ENCODE measurements around the gene MINAR2.

MINAR2 gene, protein sequence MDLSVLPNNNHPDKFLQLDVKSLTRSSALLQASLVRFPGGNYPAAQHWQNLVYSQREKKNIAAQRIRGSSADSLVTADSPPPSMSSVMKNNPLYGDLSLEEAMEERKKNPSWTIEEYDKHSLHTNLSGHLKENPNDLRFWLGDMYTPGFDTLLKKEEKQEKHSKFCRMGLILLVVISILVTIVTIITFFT

DNA sequence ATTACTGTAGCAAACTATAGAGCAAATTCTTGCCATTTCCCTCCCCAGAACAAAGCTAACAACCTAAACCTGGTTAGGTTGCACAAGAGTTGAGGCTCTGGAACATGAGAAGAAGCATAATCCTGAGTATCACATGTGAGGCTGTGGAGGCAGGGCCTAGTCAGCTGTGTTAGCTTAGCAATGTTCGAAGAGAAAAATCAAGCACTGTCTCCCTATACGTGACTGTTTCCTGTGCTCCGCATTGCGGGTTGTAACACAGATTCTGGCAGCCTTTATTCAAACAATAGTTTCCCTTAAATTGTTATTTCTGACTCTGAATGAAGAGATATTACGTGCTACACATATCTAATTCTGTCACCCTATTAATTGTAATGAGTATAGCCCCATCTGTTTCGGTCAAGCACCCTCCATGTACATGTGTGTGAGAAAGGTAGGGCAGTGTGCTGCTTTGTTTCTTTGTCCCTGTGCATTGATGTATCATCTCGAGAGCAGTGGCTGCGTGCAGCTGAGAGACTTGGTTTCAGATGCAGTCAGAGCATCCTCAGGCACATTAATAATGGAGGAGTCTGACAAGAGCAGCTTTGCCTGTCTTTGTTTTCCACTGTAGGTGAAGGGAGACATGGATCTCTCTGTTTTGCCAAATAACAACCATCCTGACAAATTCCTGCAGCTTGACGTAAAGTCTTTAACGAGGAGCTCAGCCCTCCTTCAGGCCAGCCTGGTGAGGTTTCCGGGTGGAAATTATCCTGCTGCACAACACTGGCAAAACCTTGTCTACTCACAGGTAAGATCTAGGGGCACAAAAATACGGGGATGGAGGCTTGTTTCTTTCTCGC, at the start of gene MINAR2:
TSS of gene MINAR2 (plus strand) at position 523 of the 836 bp plus-strand sequence. CDS start at position 620, 97 bp downstream.
- no peak for DNase-seq

DNA sequence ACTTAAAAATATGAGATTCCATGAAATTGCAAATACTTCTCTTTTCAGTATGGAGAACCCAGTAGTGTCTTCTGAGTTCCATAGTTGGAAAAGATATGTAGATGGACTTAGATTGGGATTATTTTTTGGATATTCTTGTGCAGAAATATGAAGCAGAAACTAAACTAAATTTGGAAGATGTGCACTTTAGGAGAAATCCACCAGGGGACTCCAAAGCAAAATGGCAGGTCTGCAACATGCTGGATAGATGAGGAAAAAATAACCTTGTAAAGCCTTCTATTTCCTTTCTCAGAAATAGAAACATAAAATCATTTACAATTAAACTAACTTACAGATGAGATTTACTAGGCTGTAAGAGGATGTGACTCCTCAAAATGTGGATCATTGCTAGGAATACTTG, 49.2 kb upstream of the MINAR2 start:
- no peak for DNase-seq

DNA sequence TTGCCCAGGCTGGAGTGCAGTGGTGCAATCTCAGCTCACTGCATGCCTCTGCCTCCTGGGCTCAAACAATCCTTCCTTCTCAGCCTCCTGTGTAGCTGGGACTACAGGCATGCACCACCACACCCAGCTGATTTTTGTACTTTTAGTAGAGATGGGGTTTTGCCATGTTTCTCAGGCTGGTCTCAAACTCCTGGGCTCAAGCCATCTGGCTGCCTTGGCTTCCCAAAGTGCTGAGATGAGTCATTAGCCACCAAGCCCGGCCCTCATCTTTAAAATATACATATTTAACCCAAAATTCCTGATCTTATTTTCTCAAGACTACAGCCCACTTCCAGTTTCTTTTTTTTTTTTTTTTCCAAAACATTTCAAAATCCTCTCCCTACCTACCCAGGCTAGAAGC, 31.7 kb upstream of the MINAR2 start:
- no peak for DNase-seq

DNA sequence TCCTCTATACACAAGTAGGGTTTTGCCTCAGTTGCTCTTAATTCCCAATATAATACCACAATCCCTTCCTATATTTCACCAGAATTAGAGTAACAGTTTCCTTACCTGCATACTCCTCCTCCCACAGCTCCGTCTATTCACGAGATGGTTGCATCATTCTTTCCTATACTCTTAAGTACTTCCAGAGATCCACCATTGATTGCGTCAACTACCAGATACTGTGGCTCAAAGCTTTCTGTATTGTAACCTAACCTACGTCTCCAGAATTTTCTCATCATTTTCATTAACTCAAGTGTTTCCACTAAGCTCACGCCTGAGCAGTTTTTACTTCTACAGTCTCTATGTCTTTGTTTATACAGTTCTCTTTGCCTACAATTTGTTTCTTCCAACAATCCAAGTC, 31.2 kb upstream of the MINAR2 start:
- DNase-seq: no peak

DNA sequence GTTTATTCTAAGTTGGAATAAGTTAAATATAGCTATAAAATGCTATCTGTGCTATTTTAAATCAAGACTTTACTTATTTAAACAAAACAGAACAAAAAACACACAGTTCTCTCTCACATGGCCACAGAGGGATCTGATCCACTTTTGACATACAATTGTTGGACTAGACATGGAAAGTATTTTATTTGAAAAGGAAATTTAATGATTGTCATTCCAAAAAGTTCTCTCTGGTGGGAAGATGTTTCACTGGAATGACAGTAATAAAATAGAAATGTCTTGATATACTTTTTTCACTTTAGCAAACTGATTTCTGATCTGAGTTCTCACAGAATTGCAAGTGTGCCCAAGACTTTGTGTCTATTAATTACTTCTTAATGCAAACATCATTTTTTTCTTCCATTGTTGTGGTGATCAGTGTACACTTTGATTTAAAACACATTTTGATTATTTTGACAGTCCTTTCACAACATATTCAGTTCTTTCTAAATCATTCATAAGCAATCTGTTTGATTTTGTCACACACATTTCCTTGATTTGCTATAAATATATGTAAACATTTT, 30.1 kb upstream of the MINAR2 start:
- DNase-seq: no peak

DNA sequence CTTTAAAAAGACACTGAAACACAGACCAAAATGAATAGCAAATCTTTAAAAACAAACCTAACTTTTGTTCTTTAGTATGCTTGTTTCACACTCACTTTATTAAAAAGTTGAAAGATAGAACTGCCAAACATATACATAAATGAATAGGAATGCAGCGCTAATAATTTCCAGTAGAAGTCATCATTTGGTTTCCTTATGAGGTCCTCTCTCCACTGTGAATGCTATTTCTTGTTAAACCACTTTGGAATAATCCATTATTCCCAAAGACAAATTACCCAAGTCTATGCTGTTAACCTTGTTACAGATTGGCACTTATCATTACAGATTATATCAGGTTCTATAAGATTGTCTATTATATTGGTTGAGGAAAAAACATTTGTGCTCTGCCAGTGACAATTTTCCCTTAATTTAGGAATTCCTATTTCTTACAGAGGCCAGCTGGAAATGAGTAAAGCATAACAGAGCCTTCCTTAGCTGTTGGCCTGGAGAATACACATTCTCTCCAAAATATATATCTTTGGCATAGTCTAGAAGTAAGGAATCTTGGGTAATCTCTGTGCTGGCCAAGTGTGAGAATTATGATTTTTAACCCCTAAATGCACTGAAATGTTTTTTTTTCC, 29.3 kb upstream of the MINAR2 start:
- DNase-seq: no peak

DNA sequence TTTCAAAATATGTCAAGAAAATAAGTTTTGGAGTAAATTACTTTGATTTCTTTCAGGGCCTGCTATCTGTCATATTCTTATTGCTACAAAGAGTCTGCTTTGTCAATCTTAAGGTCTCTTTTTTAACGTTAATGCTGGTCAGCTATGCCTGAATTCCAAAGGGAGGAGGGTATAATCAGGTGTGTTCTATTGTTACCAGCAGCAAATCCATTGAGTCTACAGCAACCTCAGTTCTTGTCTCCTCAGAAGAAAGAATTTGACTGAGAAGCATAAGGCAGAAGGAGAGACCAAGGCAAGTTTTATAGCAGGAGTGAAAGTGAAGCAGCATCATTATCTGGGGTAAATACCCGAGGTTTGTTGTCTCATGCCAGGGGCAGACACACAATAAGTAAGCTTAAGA, 23.7 kb upstream of the MINAR2 start:
- no peak for DNase-seq

DNA sequence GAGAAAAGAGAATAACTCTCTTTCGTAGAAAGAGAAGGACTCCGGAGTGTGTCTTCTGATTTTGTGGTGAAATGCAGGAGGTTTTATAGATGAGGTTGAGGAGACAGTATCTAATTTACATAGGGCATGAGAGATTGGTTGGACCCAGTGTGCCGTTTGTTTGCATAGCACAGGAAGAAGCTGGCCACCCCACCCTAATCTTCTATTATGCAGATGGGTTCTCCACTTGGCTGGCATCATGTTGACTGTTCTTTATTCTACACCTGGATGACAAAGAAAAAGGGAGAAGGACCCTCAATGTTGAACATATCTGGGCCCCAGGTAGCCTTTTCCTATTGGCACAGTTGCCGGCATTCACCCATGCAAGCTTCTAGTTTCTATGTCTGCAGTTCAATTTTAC, 23.2 kb upstream of the MINAR2 start:
- no peak for DNase-seq

DNA sequence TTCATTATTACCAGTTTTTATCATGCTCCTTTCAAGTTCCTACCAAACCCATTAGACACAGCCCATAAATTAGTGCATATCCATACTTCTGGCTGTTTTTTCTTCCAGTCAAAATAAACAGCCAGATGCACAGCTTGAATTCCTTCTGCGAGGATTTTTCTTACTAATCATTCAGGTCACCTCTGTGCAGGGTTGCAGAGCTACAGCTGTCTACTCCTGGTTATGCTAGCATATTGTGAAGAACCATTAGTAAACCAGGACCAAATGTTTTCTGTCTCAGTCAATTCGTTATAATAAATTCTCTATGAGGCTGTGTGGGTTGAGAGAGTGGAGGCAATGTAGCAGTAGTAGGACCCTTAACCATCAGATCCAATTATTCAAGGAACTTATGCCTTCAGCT, 8.1 kb upstream of the MINAR2 start:
- no peak for DNase-seq

DNA sequence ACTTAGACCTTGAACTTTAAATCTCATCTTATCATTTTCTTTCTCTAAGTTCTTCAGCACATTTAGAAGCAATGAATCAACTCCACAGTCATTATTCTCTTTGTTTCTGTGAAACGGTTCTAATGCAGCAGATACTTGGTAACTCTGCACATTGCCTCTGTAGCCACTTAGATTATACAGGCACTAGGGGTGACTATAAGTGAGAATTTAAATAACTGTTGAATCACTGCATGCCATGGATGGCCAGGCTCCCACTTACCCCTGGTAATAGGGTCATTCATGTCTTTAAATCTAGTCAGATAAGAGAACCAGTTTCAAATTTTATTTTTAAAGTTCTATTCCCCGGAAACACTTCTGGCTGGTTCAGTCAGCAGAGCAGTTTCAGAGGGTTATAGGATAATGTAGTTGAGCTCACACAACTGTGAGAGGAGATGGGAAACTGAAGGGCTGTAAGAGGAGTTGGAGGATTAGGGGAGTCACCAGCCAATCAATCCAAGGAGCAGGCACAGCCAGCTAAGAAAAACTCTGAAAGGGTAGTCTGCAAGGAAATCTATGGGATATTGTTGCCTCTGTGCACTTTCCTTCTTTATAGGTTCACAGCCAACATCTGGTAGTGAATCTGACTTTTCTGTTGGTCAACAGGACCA, 4.2 kb upstream of the MINAR2 start:
- no peak for DNase-seq

DNA sequence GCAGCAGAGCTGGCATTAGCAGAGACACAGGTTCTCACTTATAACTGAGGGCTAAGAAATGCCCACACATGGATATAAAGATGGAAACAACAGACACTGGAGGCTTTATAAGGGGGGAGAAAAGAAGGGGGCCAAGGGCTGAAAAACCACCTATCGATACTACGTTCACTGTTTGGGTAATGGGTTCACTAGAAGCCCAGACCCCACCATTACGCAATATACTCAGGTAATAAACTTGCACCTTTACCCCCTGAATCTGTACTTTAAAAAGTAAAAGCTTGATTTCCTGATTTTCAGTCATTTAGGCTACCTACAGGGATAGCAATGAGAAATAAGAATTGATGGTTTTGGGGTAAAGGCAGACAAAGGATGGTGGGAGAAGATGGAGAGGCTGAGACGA, 1.9 kb upstream of the MINAR2 start:
- DNase-seq: no peak

DNA sequence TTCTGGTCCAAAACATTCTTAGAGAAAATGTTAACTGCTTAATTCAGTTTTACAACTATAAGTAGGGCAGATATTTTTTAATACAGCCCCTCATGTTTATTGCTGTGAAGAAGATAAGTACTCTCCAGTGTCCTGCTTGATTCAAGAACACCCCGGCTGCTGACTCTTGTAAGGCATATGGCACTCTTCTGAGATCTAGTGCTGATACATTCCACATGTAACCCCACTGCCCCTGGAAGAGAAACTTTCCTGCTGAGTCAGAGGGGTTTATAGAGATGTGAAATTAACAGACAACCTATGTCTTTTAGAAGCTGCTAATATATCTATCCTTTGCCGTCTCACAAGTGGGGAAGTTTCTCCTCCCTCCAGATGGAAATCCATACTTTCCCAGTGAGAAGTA, 1.0 kb upstream of the MINAR2 start:
- no peak for DNase-seq

DNA sequence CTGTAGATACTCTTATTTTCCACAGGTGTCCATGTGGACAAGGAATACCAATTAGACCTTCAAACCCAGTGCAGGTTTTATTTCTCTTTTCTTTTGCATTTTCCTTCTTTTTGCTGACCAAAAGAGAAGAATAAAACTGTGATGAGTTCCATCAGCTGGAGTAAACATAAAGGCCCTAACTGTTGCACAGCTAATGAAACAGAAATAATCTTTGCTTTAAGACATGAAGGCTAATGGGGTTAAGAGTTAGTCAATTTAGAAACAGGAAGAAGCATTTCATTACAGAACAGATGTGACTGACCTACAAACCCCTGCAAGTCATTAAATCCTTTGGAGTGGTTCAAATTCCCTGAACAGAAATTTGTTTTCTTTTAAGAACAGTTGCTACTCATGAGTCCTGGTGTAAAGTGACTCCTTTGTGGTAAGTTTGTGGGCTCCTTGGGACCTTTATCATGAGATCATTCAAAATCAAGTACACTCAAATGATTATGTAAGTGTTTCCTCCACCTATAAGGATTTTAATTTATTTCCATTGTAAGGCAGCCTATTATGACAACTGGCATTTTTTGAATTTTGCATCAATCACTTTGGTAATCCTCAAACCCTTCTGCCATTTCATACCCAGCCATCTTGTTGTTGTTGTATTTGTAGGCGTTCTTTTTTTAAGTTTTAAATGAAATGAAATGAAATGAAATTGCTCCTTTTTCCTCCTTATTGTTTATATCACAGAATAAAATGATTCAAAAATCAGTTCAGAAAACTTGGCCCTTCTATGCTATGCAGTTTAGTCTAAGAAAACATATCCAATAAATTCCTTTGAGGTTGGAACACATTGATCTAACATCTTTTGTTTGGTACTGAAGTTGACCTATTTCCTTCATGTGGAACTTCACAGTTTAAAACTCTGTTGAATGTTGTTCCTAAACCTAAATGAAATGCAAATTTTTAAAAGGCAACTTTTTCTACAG, 1.3 kb downstream of the MINAR2 start:
- DNase-seq: no peak

DNA sequence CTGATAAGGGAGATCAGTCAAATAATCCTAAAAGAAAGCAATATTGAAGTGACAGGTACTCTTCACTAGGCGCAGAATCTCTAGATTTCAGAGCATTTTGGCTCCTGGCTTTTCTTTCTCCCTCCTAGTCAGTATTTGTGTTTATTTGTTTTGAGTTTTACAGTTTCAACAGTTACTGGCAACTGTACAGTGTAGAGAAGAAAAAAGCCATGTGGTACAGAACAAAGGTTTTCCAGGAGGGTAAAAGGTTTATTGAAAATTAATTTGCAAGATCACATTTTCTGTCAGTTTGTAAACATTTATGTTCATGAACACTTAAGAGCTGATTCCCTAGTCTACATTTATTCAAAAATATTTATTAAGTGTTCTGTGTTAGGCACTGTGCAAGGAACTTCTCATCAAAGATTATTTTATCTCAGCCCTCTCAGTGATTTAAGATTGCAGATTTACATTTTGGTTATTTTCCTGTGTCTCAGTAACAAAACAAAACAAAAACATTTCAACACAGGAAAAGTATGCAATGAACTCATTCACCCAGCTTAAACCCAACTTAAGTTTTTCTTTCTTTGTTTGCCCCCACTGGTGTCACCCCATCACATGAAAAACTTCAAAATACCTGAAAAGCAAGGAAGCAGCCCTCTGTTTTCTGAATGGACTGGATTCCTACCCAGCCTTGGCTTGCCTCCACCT, 12.9 kb downstream of the MINAR2 start:
- DNase-seq: no peak

DNA sequence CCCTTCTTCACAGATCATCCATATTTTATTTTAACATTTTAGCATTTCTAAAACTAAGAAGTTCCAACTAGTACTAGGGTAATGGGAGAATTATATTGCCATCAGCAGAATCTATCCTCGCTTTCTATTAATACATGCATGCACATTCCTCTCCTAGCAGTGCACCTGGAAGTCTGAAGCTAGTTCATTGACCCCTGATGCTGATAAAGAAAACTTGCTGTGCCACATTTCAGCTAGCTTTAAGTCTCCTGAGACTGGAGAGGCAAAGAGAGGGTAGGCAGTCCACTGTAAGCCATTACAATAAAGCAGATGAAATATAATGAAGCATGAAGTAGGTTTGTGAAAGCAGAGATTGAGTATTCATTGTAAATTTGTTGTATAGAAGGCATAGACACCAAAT, 15.8 kb downstream of the MINAR2 start:
- no peak for DNase-seq

DNA sequence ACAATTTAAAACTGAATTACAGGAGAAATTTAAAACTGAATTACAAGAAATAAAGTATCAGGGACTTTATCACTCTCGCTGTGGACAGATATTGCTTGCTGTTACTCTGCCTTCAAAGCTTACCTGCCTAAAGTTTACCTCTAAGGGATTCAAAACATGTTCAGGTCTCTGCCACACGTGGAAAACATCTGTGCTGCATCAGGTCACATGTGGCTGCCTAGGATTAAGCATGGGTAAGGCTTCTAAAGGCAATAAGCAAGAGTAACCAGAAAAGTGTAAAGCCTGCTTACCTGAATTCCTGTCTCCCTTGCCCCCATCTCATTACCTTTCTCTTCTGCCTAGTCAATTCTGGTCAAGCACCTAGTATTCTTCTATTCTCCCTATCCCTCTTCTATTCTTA, 18.9 kb downstream of the MINAR2 start:
- no peak for DNase-seq

DNA sequence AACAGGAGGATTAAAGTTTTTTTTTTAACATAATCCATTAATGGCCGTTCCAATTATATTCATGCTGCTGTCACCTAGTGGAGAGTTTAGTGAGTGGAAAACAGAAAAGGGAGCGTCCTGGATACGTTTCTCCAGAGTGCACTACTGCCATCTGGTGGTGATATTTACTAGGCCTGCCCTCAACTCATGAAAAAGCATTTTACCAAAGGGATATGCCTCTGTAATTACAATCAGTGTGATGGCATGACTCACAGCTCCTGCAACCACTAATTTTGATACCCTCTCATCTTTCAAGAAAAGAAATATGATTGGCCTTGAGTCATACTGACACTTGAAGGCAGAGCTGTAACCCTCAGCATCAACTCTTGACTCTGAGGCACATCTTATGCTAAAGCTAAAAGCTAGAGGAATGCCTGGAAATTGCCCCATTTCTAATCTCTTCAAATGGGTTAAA, 20.1 kb downstream of the MINAR2 start:
- DNase-seq: peak; percentile 57

DNA sequence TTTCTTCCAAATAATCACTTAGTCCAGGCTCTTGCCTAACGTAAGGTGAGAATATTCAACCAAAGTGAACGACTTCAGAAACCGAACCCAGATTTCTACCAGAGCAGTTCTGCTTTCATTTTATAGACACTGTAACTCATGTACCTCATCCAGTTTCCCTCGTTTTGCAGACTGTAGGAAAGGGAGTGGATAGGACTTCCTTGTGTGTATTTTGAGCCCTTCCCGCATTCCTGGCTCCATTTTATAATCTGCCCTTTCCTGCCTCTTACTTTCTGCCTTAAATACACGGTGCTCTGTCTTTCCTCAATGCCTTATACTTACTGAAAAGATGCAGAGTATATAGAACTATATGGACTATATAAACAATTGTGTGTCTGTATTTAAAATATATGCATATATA, 20.8 kb downstream of the MINAR2 start:
- no peak for DNase-seq

DNA sequence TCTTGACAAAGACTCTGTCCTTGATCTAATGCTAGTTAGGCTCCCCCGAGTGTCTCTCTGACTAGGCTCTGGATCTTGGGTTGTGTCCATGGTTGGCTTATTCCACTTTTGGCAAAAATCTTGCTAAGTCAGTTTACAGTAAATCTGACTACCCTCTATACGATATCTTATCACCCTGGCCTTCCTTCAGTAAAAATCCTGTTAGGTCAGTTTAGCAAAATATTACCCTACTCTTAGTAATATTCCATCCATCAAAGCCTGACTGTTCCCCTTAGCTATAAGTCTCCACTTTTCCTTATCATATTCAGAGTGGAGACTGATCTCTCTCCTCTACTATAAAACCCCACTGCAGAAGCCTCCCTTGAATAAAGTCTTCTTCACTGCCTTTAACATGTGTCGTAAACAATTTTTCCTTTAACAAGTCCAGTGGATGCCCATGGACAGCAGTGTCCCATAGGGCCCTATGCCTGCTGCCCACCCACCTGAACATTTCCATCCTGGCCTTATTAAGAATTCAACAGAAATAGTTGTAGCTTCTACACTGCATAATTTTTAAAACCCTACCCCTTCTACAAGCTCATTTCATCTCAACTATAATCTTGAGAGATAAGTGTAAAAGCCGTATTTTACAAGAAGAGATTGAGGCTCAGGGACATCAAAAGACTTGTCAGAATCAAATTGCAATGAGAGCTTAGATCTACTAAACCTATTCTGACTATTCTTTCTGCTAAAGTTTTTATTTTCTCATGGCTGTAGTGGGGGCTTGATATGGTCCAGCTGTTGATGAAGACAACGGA, 22.3 kb downstream of the MINAR2 start:
- no peak for DNase-seq

DNA sequence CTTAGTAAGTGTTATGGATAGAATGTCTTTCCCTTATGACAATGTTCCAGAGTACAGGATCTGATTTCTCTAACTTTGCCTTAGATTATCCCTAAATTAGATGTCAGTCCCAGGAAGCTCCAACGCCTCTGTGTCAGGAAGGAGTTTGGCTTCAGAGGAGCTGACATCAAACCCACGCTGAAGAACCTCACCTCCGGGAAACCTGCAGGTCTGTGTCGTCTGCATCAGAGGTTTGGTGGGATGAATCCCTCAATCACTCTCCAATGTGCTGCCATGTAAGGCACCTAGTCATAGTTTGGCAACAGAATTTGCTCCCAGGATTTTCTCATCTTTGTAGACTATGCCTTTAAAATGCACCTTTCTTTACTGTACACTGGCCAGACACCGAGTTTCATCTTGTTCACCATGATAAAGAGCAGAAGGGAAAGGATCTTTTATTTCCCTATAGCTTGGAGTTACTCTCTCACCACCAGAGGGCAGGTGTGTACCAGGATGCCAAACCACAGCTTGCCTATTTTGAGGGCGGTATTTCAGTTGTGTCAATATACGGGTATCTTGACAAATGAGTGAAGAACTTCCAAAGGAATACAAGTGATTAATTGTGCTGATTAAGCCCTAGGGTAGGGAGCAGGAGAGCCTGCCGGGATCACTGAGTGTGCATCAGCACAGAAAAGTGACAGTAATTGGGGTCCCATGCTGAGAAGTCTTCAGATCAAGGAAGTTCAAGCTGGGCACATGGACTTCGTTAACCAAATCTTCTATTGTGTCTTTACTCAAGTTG, 23.4 kb downstream of the MINAR2 start:
- peak; percentile 29 to 50 for DNase-seq

All from stimulated activated CD4-positive, alpha-beta T cell treated with anti-CD3 and anti-CD28 coated beads, Interleukin-2, amount 100 ng/mL, for 48 hours (primary cell).